WTC11 (cell line): ENCODE results near the gene SASH3. TPM values are rescaled to one million over a fixed set of nuclear protein-coding genes. Genes with fewer than 3 reads are reported as not detected.

Source experiments
- ATAC-seq: fragments of 200-7000 bp; cut with Tn5 transposase; 2 replicates; pipeline ENCODE4 v1.10.0; 2021; ENCODE audit warnings: mild to moderate bottlenecking, moderate library complexity
- CTCF ChIA-PET: fragments of 300-600 bp; sonication (Branson Sonifier 250); formaldehyde crosslinking; loops from one replicate; lab custom pipeline; 2021; ENCODE audit warnings: antibody characterized with exemption; lab: Charles Lee
- POLR2A ChIA-PET: fragments of 350-600 bp; sonication (Branson Sonifier 250); formaldehyde crosslinking; loops from one replicate; lab custom pipeline; 2021; ENCODE audit warnings: antibody characterized with exemption; lab: Charles Lee
- DNase-seq: peaks from one replicate; pipeline ENCODE4 v3.0.0; 2021; ENCODE audit warnings: low spot score
- H3K27ac Mint-ChIP-seq: 2 replicates; pipeline ENCODE4 v1.8.0; 2021; ENCODE audit warnings: mixed read lengths
- H3K27me3 Mint-ChIP-seq: 2 replicates; pipeline ENCODE4 v1.8.0; 2021; ENCODE audit warnings: low read depth, mild to moderate bottlenecking, moderate library complexity, mixed read lengths
- H3K36me3 Mint-ChIP-seq: 2 replicates; pipeline ENCODE4 v1.8.0; 2021; ENCODE audit warnings: mixed read lengths
- H3K4me1 Mint-ChIP-seq: 2 replicates; pipeline ENCODE4 v1.8.0; 2022; ENCODE audit warnings: mixed read lengths
- H3K4me3 Mint-ChIP-seq: 2 replicates; pipeline ENCODE4 v1.8.0; 2021; ENCODE audit warnings: mild to moderate bottlenecking, moderate library complexity, mixed read lengths
- H3K9me3 Mint-ChIP-seq: 2 replicates; pipeline ENCODE4 v1.8.0; 2021; ENCODE audit warnings: mixed read lengths
- AR ChIP-seq: fragments of 250-450 bp; sonication (Bioruptor Pico); IDR thresholded peaks from 2 replicates; pipeline ENCODE4 v1.9.0; 2021; ENCODE audit warnings: mild to moderate bottlenecking
- ATF2 ChIP-seq: sonication (generic); formaldehyde crosslinking; IDR thresholded peaks from 2 replicates; pipeline ENCODE4 v1.8.1; 2022; ENCODE audit warnings: low read depth, missing genetic modification reagents, borderline replicate concordance
- ATF3 ChIP-seq: sonication (generic); formaldehyde crosslinking; conservative IDR thresholded peaks from 2 replicates; pipeline ENCODE4 v1.8.1; 2022; ENCODE audit warnings: mild to moderate bottlenecking, missing genetic modification reagents
- CREB1 ChIP-seq: sonication (generic); formaldehyde crosslinking; IDR thresholded peaks from 2 replicates; pipeline ENCODE4 v1.8.0; 2023; ENCODE audit warnings: mild to moderate bottlenecking, missing genetic modification reagents
- CTCF ChIP-seq: fragments of 200-600 bp; IDR thresholded peaks from 2 replicates; pipeline ENCODE4 v1.8.0; 2022; ENCODE audit warnings: antibody characterized with exemption
- E2F1 ChIP-seq: sonication (generic); formaldehyde crosslinking; IDR thresholded peaks from 2 replicates; pipeline ENCODE4 v1.8.0; 2022; ENCODE audit warnings: mild to moderate bottlenecking, missing genetic modification reagents
- FOXJ3 ChIP-seq: sonication (generic); formaldehyde crosslinking; IDR thresholded peaks from 2 replicates; pipeline ENCODE4 v1.9.0; 2021; ENCODE audit warnings: missing genetic modification reagents, mild to moderate bottlenecking, borderline replicate concordance
- FOXP1 ChIP-seq: sonication (generic); formaldehyde crosslinking; IDR thresholded peaks from 2 replicates; pipeline ENCODE4 v1.8.0; 2022; ENCODE audit warnings: missing genetic modification reagents, mild to moderate bottlenecking, moderate library complexity, borderline replicate concordance
- GRHL2 ChIP-seq: fragments of 250-450 bp; sonication (Bioruptor Pico); IDR thresholded peaks from 2 replicates; pipeline ENCODE4 v1.8.0; 2022; ENCODE audit warnings: mild to moderate bottlenecking, moderate library complexity; ENCODE audit not compliant: insufficient replicate concordance, severe bottlenecking
- HMGA2 ChIP-seq: fragments of 250-450 bp; sonication (Bioruptor Pico); IDR thresholded peaks from 2 replicates; pipeline ENCODE4 v1.4.0; 2021; ENCODE audit warnings: mild to moderate bottlenecking, moderate library complexity
- MYBL2 ChIP-seq: sonication (generic); formaldehyde crosslinking; IDR thresholded peaks from 2 replicates; pipeline ENCODE4 v1.8.1; 2023; ENCODE audit warnings: mild to moderate bottlenecking, moderate library complexity, missing genetic modification reagents
- NFE2L1 ChIP-seq: sonication (generic); formaldehyde crosslinking; IDR thresholded peaks from 2 replicates; pipeline ENCODE4 v1.8.1; 2023; ENCODE audit warnings: missing genetic modification reagents
- NR1H2 ChIP-seq: sonication (generic); formaldehyde crosslinking; IDR thresholded peaks from 2 replicates; pipeline ENCODE4 v1.9.0; 2021; ENCODE audit warnings: mild to moderate bottlenecking, moderate library complexity, missing genetic modification reagents
- PRDM15 ChIP-seq: sonication (generic); formaldehyde crosslinking; IDR thresholded peaks from 2 replicates; pipeline ENCODE4 v1.8.0; 2022; ENCODE audit warnings: missing genetic modification reagents
- RELA ChIP-seq: sonication (generic); formaldehyde crosslinking; IDR thresholded peaks from 2 replicates; pipeline ENCODE4 v1.8.1; 2022; ENCODE audit warnings: missing genetic modification reagents, mild to moderate bottlenecking, borderline replicate concordance
- SP1 ChIP-seq: sonication (generic); formaldehyde crosslinking; conservative IDR thresholded peaks from 2 replicates; pipeline ENCODE4 v1.8.1; 2022; ENCODE audit warnings: missing genetic modification reagents
- ZBTB43 ChIP-seq: sonication (generic); formaldehyde crosslinking; IDR thresholded peaks from 2 replicates; pipeline ENCODE4 v1.8.1; 2023; ENCODE audit warnings: mild to moderate bottlenecking, missing genetic modification reagents
- ZNF416 ChIP-seq: fragments of 250-450 bp; sonication (Bioruptor Pico); IDR thresholded peaks from 2 replicates; pipeline ENCODE4 v1.9.0; 2021; ENCODE audit warnings: mild to moderate bottlenecking, inconsistent platforms
- ZNF423 ChIP-seq: fragments of 250-450 bp; sonication (Bioruptor Pico); IDR thresholded peaks from 2 replicates; pipeline ENCODE4 v2.1.2; 2022; ENCODE audit warnings: mild to moderate bottlenecking, moderate library complexity
- total RNA-seq: library from RNA; stranded (reverse); gene quantifications from 3 replicates; pipeline ENCODE4 v1.2.3, GENCODE V29; 2021

The SASH3 gene
- total RNA-seq, 1 experiment from 2014 or later, result 0.22 TPM

GRCh38 chrX:129804806-129805205, 25.1 kb downstream of the SASH3 start:
- ChIA-PET POLR2A (no interaction called here), CTCF (no interaction called here)
- DNase-seq (no peak), ATAC-seq (no peak)
- H3K36me3 Mint-ChIP-seq, result peaks cover 18% of the 10 kb centered on the region
- no peaks in the 10 kb centered on the region for H3K9me3 Mint-ChIP-seq
- no peak overlapping the region for H3K4me3 Mint-ChIP-seq
- H3K4me1 Mint-ChIP-seq, result no peaks in the 10 kb centered on the region
- TF ChIP-seq SP1 (CRISPR knock-in tag) (no peak), E2F1 (CRISPR knock-in tag) (no peak), ATF2 (CRISPR knock-in tag) (no peak), FOXJ3 (CRISPR knock-in tag) (no peak), NR1H2 (CRISPR knock-in tag) (no peak), AR (no peak), CREB1 (CRISPR knock-in tag) (no peak), RELA (CRISPR knock-in tag) (no peak), ZNF423 (CRISPR knock-in tag) (no peak), NFE2L1 (CRISPR knock-in tag) (no peak), ATF3 (CRISPR knock-in tag) (no peak), PRDM15 (CRISPR knock-in tag) (no peak), ZBTB43 (no peak)
- no peaks in the 10 kb centered on the region for H3K27me3 Mint-ChIP-seq
- H3K27ac Mint-ChIP-seq, result no peak overlapping the region

GRCh38 chrX:129808158-129808828, 28.5 kb downstream of the SASH3 start:
- Mint-ChIP-seq H3K27me3 (no peaks in the 10 kb centered on the region), H3K27ac (no peak overlapping the region), H3K36me3 (peaks cover 30% of the 10 kb centered on the region), H3K4me1 (no peaks in the 10 kb centered on the region), H3K4me3 (no peak overlapping the region), H3K9me3 (no peaks in the 10 kb centered on the region)
- ATAC-seq (no peak), DNase-seq (no peak)
- POLR2A ChIA-PET, result no interaction called here
- CTCF ChIA-PET, result no interaction called here
- no peak for TF ChIP-seq MYBL2 (CRISPR knock-in tag)
- TF ChIP-seq CTCF, result no peak
- no peak for TF ChIP-seq ATF2 (CRISPR knock-in tag)
- TF ChIP-seq FOXP1 (CRISPR knock-in tag), result no peak
- no peak for TF ChIP-seq ZNF416 (CRISPR knock-in tag)
- TF ChIP-seq GRHL2 (CRISPR knock-in tag), result no peak
- TF ChIP-seq HMGA2 (CRISPR knock-in tag), result no peak
